GM12874 (cell line): ENCODE results near the gene UBE2L3.

Source experiments
- CTCF ChIP-seq: IDR thresholded peaks from 2 replicates; pipeline ENCODE4 v1.5.1; 2011; ENCODE audit warnings: low read depth, mild to moderate bottlenecking, control low read depth, low read length, moderate library complexity; ENCODE audit not compliant: insufficient read depth

Gene UBE2L3

GRCh38 chr22:21641789-21642583 is 74.5 kb downstream of the UBE2L3 start, which contains the start of gene SDF2L1:
TSS of gene SDF2L1 (plus strand) at chr22:21642302. CDS start at chr22:21642337, 35 bp downstream.
- no peak for TF ChIP-seq CTCF

GRCh38 chr22:21642584-21643448 is 75.3 kb downstream of the UBE2L3 start:
- peak; percentile 79 for TF ChIP-seq CTCF

- peak; percentile 38 for TF ChIP-seq CTCF
Observed at GRCh38 chr22:21643533-21644357, 76.2 kb downstream of the UBE2L3 start.

- TF ChIP-seq CTCF = peak; percentile 87
Observed at GRCh38 chr22:21646608-21647590, 79.4 kb downstream of the UBE2L3 start.

- TF ChIP-seq CTCF = no peak
Observed at GRCh38 chr22:21650280-21650679, 82.8 kb downstream of the UBE2L3 start.

GRCh38 chr22:21650823-21651520 is 83.5 kb downstream of the UBE2L3 start:
- TF ChIP-seq CTCF = no peak
